Stimulated activated CD8-positive, alpha-beta memory T cell treated with anti-CD3 and anti-CD28 coated beads, Interleukin-15, amount 100 ng/mL, for 24 hours (primary cell): ENCODE data around the gene ZKSCAN7.
"Not testable (repeated sequence)": the region's sequence is repeated elsewhere in the genome, so short reads cannot be mapped to it uniquely, and the experiment has no call there.

Source experiments
- DNase-seq: peaks from one replicate; pipeline ENCODE4 v3.0.0-alpha.2; 2020; ENCODE audit warnings: low read depth

The ZKSCAN7 gene

DNA sequence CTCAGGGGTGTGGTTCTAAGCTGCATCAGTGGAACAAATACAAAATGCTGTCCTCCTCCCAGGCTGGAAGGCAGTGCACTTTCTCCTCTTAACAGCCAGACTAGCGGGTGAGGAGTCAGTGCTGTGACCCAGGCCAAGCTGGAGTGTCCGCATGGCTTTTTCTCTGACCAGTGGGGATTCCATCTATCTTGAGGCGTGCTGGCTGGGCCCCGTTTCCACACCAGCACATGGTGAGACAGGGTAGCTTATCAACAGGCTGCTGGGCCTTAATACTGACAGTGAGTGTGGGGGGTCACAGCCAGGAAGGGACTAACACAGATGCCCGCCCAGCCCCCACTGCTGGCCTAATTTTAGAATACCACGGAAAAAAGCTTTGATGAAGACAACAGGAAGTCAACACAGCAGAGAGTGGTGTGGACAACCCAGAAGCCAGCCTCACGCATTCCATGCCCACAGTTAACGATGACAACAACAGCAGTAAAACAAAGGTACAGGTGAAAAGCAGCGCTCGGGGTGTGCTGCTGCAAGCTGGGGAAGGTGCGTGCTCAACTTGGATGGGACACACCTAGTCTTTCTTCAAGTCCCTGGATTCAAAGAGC lies 22.5 kb downstream of the ZKSCAN7 start:
- DNase-seq = not testable (repeated sequence)

- DNase-seq = not testable (repeated sequence)
Measured at GRCh38 chr3:44578316-44578715, 23.3 kb downstream of the ZKSCAN7 start.

DNA sequence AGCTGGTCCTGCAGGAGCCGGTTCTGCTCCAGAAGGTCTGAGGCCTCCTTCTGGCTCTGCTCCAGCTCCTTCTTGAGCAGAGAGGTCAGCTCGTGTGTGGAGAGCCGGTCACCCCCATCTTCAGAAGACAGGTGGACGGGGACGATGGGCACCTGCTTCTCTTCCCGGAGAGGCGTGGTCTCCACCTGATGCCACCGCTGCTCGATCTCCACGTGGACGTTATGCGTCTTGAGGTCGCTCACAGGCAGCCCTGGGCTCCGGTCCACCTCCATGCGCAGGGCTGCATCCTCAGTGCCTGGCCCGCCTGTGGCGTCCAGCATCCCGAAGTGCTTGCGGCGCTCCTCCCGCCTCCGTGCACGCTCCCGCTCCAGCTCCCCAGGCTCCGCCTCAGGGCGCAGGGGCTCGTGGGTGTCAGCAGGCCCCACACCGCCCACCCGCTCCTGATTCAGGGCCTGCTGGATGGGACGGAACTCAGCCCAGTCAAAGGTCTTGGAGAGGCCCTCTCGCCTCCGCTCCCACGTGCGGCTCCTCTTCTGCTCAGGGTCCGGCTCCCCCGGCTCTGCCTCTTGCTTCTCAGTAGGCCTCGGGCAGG lies 24.0 kb downstream of the ZKSCAN7 start:
- DNase-seq = not testable (repeated sequence)

- not testable (repeated sequence) for DNase-seq
Measured at GRCh38 chr3:44579749-44580148, 24.8 kb downstream of the ZKSCAN7 start.

GRCh38 chr3:44580971-44581370 lies 26.0 kb downstream of the ZKSCAN7 start:
- not testable (repeated sequence) for DNase-seq

DNA sequence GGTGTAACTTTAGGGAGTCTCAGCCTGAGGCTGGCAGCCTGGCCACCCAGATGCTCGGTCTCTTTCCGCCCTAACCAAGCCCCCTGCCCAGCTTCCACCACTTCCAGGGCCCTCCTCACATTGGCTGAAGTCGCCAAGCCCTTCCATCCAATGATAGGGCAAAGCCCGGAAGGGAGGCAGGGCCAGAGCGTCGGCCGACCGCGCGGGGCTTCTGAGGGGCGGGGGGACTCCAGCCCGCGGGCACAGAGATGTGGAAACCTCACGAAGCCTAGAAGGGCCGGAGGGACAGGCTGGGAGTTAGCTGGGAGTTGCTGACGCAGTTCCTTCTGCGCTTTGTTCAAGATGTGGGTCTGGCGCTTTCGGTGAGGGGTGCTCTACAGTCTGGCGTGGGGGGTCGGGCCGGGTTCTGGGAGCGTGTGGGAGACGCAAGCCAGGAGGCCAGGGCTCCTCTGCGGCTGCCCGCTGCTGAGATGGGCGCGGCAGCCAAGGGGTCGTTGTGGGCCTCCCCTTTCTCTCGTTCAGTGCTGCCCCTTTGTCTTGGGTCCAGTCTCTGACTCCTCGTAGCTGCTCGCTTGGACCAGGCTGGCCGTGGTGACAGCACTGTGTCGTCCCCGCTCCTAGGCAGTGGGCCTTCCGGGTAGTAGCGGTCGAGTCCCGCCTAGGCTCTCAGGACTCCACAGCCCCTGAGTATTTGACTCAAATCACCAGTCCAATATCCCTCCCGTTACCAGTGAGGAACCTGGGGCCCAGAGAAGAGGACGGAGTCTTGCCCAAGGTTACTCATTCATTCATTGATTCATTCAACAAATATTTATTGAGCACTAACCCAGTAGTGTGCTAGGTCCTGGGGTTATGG lies 29.9 kb downstream of the ZKSCAN7 start, which contains the start of gene ZNF660:
Gene ZNF660, plus strand, starts transcription at position 319 of the 856 bp plus-strand sequence. CDS start 9,230 bp downstream, outside the sequence.
- no peak for DNase-seq

GRCh38 chr3:44596621-44597020 lies 41.6 kb downstream of the ZKSCAN7 start:
- DNase-seq = no peak

DNA sequence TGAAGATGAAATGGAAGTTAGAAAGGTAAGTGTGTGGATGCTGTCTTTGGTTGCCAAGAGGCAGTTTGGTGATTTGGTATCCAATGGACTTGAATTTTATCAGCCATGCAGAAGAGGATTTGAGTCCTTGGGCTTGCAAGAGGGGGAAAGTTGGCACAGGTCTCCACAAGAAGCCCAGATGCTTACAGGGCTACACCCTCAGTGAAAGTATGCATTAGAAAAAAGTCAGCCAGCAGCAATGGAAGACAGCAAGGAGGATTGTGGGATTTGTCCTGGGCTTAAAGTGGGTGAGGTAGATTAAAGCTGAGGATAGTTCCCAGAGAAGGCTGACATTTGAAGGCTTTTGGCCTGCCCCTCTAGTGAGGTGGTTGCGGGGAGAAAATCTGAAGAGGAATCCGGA lies 46.8 kb downstream of the ZKSCAN7 start:
- no peak for DNase-seq

DNA sequence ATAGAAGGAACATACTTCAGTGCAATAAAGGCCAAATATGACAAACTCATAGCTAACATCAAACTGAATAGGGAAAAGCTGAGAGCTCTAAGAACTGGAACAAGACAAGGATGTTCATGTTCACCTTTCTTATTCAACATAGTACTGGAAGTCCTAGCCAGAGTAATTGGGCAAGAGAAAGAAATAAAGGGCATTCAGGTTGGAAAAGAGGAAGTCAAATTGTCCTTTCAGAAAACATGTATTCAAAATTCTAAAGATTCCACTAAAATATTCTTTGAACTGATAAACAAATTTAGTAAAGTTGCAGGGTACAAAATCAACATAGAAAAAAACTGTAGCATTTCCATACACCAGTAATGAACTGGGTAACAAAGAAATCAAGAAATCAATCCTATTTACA lies 57.7 kb downstream of the ZKSCAN7 start:
- no peak for DNase-seq
